ENCODE measurements around the gene UPK2. TPM values are rescaled to one million over a fixed set of nuclear protein-coding genes. Genes with fewer than 3 reads are reported as not detected.
"Not testable (repeated sequence)": the region's sequence is repeated elsewhere in the genome, so short reads cannot be mapped to it uniquely, and the experiment has no call there.

The UPK2 gene
- total RNA-seq, 1 donor from 2014 or later = not detected

DNA sequence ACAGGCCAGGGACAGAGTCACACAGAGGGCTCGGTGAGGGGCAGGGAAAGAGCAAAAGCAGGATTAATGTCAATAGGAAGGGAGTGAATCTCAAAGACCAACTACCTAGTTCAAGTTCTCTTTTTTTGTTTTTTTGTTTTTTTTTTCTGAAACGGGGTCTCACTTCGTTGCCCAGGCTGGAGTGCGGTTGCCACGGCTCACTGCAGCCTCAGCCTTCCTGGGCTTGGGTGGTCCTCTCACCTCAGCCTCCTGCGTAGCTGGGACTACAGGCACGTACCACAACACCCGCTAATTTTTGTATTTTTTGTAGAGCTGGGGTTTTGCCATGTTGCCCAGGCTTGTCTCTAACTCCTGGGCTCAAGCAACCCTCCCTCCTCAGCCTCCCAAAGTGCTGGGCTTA is 20.7 kb upstream of the UPK2 start:
- ATAC-seq = no peak
- no peak for DNase-seq (ENCODE audit: low spot score)

DNA sequence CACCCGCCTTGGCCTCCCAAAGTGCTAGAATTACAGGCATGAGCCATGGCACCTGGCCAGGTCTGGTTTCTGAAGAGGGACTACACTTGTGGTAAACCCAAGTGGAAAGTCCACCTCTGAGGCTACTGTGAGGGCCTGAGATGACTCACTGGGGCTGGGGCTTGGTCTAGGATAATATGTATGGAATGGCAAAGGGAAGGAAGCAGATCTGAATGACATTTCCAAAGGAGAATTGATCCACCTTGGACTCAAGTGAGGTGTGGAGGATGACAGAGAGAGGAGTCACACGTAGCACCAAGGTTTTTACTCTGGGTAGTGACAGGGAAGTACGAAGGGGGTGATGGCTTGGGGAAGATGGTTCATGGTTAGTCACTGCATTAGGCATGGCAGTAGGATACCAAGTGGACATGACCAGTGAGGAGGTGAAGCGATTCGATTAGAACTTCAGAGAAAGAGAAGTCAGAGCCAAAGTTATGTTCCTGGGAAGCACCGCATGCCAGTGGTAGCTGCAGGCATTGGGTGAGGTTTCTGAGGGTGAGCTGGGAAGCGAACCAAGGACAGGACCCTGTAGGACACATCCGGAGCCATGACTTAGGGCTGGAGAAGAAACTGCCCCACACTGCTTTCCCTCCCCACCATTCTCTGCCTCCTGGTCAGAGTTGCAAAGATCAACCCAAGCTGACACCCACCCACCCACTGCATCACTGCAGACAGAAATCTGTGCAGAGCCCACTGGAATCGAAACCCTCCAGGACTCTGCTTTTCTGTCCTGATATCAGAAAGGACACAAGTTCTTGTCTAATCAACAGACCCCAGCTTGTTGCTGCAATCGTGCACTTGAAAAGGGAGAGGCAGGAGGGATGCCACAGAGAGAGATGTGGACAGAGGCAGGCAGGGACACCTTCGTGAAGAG is 17.4 kb upstream of the UPK2 start:
- no peak for ATAC-seq
- no peak for DNase-seq (ENCODE audit: low spot score)

DNA sequence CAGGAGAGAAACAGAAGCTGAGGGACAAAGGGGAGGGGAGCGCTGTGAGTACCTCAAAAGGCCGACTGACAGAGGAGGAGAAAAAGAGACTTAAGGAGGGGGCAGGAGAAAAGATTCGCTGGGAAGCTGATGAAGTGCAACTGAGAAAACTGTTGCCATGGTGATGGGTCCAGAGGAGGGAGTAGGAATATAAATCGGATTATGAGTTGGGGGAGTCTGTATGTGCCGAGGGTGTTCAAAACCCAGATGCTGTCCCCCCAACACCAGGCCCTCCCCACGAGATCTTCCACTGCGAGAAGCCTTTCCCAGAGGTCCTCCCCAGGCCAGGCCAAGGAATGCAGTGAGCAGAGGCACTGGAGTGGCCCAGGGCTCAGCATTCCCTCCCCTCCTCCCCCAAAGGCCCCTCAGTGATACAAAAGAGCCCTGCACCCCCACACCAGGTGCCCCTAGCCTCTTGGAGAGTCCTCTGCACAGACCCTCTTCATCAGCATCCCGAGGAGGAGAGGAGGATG is 16.6 kb upstream of the UPK2 start:
- no peak for ATAC-seq
- DNase-seq (ENCODE audit: low spot score) = no peak

DNA sequence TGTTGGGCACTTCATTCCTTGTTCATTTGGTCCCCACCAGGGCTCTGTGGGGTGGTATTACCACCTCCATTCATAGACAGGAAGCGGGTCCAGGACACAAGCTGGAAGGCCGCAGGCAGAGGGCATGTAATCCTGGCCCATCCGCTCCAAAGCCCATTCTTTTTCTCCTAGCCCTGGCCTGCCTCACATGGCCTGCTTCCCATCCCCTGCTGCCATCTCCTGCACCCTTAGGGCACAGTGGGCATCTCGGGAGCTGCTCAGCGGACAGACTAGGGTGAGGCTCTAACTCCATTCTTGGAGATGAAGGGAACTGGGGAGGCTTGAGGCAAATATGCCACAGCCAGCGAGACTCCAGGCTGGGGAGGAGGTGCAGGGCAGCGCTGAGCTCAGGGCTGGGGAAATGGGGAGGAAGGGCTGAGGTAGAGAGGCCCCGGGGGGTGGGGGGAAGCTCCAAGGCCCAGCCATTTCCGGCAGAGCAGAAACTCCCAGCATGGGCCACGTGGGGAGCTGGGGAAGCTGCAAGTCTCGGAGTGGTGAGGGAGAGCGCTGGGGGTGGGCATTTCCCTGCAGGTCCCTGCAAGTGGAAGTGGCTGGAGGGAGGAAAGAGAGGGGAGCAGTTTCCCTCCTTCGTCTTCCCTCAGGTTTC is 16.0 kb upstream of the UPK2 start:
- ATAC-seq (peak; percentile 48), DNase-seq (ENCODE audit: low spot score) (no peak)

DNA sequence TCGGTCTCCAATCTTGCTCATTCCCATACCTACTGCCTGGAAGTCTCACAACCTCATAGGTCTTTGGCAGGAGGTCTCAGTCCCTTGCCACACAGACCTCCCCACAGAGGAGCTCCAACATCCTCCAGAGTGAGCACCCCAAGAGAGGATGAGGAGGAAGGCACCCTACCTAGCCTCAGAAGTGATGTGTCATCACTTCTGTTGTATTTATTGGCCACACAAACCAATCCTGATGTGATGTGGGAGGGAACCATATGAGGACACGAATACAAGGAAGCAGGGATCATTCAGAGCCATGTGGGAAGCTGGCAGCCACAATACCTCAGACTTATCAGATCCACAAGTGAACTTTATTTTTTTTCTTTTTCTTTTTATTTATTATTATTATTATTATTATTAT is 9.0 kb upstream of the UPK2 start:
- ATAC-seq (no peak), DNase-seq (ENCODE audit: low spot score) (no peak)

DNA sequence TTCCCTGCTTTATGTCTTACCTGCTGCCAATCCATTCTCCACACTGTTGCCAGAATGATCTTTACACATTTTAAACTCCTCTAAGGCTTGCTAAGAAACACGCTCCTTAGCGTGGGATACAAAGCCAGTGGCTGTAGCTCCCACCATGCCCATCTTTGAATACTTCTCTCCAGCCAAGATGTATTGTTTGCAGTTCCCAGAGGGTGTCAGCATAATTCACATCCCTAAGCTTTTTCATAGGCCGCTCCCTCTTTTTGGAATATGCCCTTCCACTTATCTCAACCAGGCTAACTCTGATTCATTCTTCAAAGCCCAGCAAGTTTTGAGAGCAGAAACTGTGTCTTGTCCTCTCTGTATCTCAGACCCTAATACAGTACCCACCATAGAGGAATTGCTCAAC is 8.1 kb upstream of the UPK2 start:
- DNase-seq (ENCODE audit: low spot score) (no peak), ATAC-seq (no peak)

DNA sequence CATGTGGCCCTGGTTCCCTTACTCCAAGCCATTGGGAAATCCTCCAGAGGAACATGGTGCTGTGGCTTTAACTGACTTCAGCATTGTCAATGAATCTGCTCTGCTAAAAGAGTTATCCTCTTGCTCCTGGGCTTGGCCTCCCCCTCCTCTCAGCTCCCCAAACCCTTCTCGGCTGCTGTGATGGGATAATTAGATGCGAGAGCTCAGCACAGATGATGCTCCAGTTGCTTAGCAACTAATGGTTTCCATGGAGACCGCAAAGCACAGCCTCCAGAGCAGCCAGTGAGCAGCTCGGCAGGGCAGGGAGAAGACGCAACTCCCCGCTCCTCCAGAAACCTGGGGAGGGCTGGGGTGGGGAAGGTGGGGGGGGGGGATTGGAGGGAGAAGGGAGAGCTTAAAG is 2.8 kb upstream of the UPK2 start:
- DNase-seq (ENCODE audit: low spot score) (no peak), ATAC-seq (no peak)

DNA sequence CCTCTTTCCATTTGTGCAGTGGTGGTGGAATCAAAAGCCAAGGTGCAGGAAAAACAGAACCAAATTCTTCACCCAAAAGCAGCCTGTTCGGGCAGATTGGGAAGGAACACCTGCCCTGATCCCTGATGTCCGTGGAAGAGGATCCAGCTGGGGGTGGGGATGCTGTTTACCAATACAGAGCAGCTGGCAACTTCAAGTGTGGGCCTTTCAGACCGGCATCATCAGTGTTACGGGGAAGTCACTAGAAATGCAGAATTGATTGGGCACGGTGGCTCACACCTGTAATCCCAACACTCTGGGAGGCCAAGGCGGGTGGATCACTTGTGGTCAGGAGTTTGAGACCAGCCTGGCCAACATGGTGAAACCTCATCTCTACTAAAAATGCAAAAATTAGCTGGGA is 2.1 kb upstream of the UPK2 start:
- not testable (repeated sequence) for ATAC-seq; DNase-seq (ENCODE audit: low spot score)

DNA sequence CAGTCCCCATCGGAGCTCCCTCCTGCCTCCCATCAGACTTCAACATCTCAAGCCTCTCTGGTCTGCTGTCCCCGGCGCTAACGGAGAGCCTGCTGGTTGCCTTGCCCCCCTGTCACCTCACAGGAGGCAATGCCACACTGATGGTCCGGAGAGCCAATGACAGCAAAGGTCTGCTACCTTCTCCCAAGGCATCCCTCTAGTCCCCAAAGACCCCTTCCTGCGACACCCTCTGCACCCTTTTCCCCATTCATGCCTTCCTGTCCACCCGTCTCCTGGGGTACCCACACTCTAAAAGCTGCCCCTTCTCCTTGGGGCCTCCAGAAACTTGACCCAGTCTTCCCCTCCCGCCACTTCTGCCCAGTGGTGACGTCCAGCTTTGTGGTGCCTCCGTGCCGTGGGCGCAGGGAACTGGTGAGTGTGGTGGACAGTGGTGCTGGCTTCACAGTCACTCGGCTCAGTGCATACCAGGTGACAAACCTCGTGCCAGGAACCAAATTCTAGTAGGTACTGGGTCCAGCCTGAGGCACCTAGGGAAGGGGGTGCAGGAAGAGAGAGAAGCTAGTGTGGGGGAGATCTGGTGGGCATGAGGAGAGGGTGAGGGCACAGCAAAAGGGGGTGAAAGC is 860 bp downstream of the UPK2 start:
- ATAC-seq (no peak), DNase-seq (ENCODE audit: low spot score) (no peak)

DNA sequence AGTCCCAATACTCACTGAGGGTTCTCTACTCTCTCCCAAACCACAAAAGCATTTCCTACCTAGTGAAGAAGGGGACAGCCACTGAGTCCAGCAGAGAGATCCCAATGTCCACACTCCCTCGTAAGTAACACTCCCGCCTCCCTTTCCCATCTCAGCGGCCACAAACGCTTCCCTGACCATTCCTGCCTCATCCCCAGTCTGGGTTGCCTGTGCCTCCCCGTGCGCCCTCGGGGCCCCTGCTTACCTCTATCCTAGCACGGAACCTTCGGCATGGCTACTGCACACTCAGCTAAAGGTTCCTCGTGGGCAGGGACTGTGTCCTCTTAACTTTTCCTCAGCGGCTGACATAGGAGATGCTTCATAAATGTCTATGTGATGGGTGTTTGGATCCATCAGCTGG is 1.5 kb downstream of the UPK2 start:
- DNase-seq (ENCODE audit: low spot score) = no peak
- ATAC-seq = no peak

DNA sequence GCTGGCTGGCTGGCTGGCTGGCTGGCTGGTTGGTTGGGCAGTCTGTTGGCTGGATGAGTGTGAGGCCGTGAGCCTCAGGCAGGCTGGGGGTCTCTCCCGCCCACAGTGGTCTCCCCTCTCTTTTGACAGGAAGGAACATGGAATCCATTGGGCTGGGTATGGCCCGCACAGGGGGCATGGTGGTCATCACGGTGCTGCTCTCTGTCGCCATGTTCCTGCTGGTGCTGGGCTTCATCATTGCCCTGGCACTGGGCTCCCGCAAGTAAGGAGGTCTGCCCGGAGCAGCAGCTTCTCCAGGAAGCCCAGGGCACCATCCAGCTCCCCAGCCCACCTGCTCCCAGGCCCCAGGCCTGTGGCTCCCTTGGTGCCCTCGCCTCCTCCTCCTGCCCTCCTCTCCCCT is 1.9 kb downstream of the UPK2 start:
- no peak for ATAC-seq
- no peak for DNase-seq (ENCODE audit: low spot score)

DNA sequence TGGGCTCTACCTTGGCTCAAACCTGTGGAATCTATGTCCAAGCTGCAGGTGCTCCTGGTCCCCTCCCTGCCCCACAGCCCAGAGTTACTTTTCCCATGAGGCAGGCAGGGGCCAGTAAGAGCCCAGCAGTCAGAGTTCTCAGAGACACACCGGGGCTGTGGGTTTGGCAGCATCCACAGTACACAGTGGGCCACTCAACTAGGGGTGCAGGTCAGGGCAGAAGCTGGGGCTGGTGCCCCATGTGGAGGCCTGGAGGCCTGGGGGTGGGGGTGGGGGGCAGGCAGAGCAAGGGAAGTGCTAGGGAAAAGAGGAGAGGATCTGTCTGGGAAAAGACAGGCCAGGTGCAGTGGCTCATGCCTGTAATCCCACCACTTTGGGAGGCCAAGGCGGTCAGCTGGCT is 2.5 kb downstream of the UPK2 start:
- DNase-seq (ENCODE audit: low spot score) = no peak
- ATAC-seq = no peak

DNA sequence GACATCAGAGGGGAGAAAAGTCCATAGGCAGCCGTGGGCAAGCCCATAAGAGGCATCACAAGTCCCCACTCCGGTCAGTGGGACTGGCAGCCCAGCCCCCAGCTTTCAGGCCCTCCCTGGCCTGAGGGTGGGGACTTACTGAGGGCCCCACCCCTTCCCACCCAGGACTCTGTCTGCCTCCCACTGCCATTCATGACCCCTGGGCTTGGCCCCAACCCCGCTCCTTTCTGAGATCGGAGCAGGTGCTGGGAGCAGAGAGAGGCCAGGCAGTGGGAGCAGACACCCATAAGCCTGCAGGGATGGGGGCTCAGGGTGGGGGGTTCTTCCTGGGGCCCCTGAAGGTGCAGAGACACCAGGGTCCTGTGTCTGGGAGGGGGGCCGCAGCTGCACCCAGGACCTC is 5.1 kb downstream of the UPK2 start:
- no peak for ATAC-seq

DNA sequence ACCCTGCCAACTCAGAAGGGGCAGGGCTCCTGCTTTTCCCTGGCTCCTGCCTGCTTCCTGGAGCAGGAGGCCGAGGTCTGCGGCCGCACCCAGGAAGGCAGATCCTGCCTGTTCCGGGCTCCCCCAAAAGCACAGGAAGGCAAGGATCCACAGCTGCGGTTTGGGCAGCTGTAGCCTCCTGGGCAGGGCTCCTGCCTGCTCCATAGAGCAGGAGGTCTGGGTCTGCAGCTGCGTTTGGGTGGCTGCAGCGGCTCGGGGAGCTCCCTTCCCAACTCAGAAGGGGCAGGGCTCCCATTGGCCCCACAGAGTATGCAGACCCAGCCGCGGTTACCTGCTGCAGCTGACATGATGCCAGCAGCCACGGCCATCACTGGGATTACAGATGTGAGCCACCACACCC is 5.5 kb downstream of the UPK2 start:
- no peak for ATAC-seq

More for the DNA sequence above, 5.1 kb downstream of the UPK2 start:
- no peak for DNase-seq (ENCODE audit: low spot score)

DNA sequence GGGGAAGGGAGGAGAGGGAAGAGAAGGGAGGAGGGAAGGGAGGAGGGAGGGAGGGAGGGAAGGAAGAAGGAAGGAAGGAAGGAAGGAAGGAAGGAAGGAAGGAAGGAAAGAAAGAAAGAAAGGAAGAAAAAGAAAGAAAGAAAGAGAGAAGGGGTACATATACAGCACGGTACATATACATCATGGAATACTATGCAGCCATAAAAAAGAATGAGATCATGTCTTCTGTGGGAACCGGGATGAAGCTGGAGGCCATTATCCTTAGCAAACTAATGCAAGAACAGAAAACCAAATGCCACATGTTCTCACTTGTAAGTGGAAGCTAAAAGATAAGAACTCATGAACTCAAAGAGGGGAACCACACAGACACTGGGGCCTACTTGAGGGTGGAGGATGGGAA is 13.4 kb downstream of the UPK2 start:
- DNase-seq (ENCODE audit: low spot score); ATAC-seq: not testable (repeated sequence)

More for the DNA sequence above, 5.5 kb downstream of the UPK2 start:
- no peak for DNase-seq (ENCODE audit: low spot score)

DNA sequence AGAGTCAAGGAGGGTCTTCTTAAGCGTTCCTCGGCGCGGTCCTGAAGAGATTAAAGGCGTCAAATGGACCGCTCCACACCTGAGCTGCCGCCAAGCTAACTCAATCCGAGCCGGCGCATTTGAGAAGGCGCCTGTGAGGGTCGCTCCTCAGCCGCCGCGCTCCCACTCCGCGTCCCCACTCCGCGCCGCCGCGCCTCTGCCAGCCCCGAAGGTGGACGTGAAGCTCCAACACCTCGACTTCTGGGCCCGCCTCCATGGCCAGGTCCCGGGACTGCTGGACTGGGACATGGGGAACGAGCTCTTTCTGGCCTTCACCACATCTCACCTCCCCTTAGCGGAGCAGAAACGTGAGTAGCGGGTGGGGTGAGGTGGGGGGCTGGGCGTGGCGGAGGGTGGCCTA is 15.5 kb downstream of the UPK2 start, which contains the start of gene FOXR1:
FOXR1 (plus strand) TSS at position 116 of the 400 bp plus-strand sequence; CDS start at position 287, 171 bp downstream.
- ATAC-seq (no peak), DNase-seq (ENCODE audit: low spot score) (no peak)

DNA sequence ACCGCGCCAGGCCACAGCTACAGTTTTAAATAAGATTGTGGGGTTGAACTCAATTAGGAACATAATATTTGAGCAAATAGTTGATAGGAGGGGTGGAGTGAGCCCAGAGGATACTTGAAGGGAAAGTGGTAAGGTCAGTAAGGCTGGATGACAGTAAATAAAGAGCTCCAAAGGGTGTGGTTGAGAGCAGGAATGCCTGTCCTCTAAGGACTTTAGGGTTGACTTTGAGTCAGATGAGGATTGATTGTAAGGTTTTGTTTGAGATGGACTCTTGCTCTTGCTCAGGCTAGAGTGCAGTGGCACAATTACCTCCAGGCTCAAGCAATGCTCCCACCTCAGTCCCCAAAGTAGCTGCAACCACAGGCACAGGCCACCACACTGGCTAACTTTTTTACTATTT is 17.9 kb downstream of the UPK2 start:
- ATAC-seq = no peak
- DNase-seq (ENCODE audit: low spot score) = no peak

DNA sequence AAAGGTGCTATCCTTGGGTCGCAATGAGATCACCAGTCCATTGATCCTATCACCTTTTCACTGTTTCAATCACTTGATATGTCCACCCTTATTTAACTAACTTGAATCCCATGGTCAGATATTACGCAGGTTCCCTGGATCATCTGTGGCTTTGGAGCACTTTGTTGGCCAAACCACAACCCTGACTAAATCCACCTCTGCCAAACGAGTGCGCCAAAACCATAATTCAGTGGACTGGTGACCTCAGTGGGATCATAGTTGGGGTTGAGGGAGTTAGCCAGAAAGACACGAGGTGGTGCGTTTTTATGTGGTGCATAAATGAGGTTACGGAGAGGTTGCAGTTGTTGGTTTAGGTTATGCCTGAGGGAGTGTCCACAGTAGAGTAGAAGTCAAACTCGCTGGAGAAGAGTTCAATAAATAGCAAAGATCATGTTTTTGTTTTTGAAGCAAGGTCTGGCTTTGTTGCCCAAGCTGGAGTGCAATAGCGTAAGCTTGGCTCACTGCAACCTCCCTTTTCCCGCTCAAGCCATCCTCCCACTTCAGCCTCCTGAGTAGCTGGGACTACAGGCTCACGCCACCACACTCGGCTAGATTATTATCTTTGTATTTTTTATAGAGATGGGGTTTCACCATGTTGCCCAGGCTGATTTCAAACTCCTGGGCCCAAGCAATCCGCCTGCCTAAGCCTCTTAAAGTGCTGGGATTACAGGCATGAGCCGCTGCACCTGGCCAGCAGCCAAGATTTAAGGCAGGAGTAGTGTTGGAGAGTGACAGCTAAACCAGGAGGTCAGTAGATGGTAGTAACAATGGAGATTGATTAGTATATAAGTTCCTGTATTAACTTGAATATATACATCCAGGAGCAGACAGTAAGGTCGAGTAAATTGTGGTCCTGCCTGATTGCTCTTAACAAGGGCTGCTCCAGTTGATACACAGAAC is 19.9 kb downstream of the UPK2 start:
- peak; percentile 86 for ATAC-seq
- no peak for DNase-seq (ENCODE audit: low spot score)

DNA sequence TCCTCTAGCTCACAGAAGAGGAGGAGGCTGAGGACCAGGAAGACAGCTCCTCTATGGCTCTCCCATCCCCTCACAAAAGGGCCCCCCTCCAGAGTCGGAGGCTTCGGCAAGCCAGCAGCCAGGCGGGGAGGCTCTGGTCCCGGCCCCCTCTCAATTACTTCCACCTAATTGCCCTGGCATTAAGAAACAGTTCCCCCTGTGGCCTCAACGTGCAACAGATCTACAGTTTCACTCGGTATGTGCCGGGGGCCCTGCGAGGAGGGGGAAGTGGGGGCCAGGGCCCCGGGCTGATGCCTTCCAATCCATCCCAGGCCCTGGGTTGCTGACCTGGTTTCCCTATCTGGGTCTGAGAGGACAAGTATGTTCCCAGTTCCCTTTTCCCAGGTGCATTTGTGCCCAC is 23.3 kb downstream of the UPK2 start:
- DNase-seq (ENCODE audit: low spot score) (no peak), ATAC-seq (no peak)

DNA sequence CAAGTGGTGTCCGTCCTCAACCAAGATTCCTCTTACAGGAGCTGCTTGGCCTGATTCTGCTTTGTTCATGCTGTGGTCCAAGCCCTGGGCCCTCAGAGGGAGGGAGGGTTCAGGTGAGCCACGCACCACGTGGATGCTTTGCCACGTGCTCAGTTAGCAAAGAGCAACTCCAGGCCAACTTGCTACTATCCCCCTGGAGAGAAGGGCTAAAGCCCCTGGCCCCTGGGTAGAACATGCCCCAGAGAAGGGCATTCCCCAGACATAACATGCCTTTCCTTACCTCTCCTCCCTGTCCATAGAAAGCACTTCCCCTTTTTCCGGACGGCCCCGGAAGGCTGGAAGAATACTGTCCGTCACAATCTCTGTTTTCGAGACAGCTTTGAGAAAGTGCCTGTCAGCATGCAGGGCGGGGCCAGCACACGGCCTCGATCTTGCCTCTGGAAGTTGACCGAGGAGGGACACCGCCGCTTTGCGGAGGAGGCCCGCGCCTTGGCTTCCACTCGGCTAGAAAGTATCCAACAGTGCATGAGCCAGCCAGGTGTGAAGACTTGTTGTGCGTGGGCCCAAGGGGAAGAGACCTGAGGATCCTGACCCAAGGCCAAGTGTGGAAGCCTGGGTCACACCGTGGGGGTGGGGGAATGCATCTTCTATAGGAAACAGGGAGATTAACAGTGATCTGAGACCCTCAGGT is 24.2 kb downstream of the UPK2 start:
- DNase-seq (ENCODE audit: low spot score) (no peak), ATAC-seq (peak; percentile 40)
